Upper lobe of left lung (tissue), 6 donors: ENCODE results near the gene ABR. TPM values are rescaled to one million over a fixed set of nuclear protein-coding genes. Genes with fewer than 3 reads are reported as not detected.

Experiments
- ATAC-seq, 2 donors: fragments of 200-7000 bp; cut with Tn5 transposase; one replicate each; pipeline ENCODE4 v1.9.1; 2022; ENCODE audit warnings: mild to moderate bottlenecking in 2 of 2, moderate library complexity in 2 of 2; ENCODE audit not compliant: low FRiP score in 2 of 2
- DNase-seq, 2 donors: peaks; one replicate each; pipeline ENCODE4 v3.0.0-alpha.2; 2019 to 2020
- H3K27ac ChIP-seq, 4 donors: fragments of 200-600 bp; sonication (generic); one replicate each; pipeline ENCODE4 v1.5.1; 2016 to 2019
- H3K27me3 ChIP-seq, 4 donors: fragments of 200-600 bp; sonication (generic); one replicate each; pipeline ENCODE4 v1.5.1; 2017 to 2019
- H3K36me3 ChIP-seq, 4 donors: fragments of 200-600 bp; sonication (generic); one replicate each; pipeline ENCODE4 v1.5.1; 2016 to 2019
- H3K4me1 ChIP-seq, 4 donors: fragments of 200-600 bp; sonication (generic); one replicate each; pipeline ENCODE4 v1.5.1; 2018 to 2019
- H3K4me3 ChIP-seq, 4 donors: fragments of 200-600 bp; sonication (generic); one replicate each; pipeline ENCODE4 v1.5.1; 2017 to 2019; ENCODE audit warnings: mild to moderate bottlenecking in 2 of 4, moderate library complexity in 1 of 4
- H3K9me3 ChIP-seq, 4 donors: fragments of 200-600 bp; sonication (generic); one replicate each; pipeline ENCODE4 v1.5.1; 2018 to 2019
- CTCF ChIP-seq, 6 experiments: fragments of 450-650 bp in 4 of 6; fragments of 200-600 bp in 2 of 6; sonication (generic) in 2 of 6; IDR thresholded peaks; one replicate each; pipeline ENCODE4 v1.5.1; 2016 to 2019; ENCODE audit warnings: antibody characterized with exemption in 6 of 6
- EP300 ChIP-seq, 4 donors: sonication (generic); formaldehyde crosslinking; IDR thresholded peaks; one replicate each; pipeline ENCODE4 v1.5.1; 2017; ENCODE audit warnings: antibody characterized with exemption in 4 of 4, control low read depth in 2 of 4
- POLR2A ChIP-seq, 4 donors: fragments of 450-650 bp; IDR thresholded peaks; one replicate each; pipeline ENCODE4 v1.5.1; 2016 to 2017; ENCODE audit warnings: antibody characterized with exemption in 4 of 4, mild to moderate bottlenecking in 2 of 4
- POLR2AphosphoS5 ChIP-seq, 2 donors: sonication (generic); formaldehyde crosslinking; IDR thresholded peaks; one replicate each; pipeline ENCODE4 v1.5.1; 2017; ENCODE audit warnings: antibody characterized with exemption in 2 of 2
- WGBS, 2 donors: methylation state at CpG; one replicate each; pipeline ENCODE4 v1.1.5; 2017 to 2018; 5-methylcytosine and 5-hydroxymethylcytosine counted together
- total RNA-seq, 6 donors: library from RNA; depleted of rRNA in 4 of 6; stranded (reverse); fragments of >200 nt in 4 of 6; gene quantifications; one replicate each; pipeline versions ENCODE4 v1.1.0 to v1.2.1, GENCODE V29; 2016 to 2021
- donor health status: DM: no; HTN: no; CAD: no; lungs with moderate emphysema.
- donor health status: DM: no; HTN: yes; CAD: no; lungs with severe emphysema.

The ABR gene
- total RNA-seq, 6 donors from 2014 or later = 117 to 645 (median 206) TPM

GRCh38 chr17:1221209-1221608, 41.4 kb upstream of the ABR start:
- Histone ChIP-seq H3K9me3 (no peaks in the 10 kb centered on the region), H3K36me3 (no peaks in the 10 kb centered on the region), H3K4me1 (peaks cover 0 to under 1% (median 0%) of the 10 kb centered on the region in 4 donors), H3K27ac (no peak overlapping the region), H3K27me3 (no peaks in the 10 kb centered on the region), H3K4me3 (no peak overlapping the region)
- ATAC-seq = no peak
- WGBS, 2 donors = 92 to 95% methylated on average over 7 of the region's 7 CpGs
- no peak for DNase-seq
- no peak for TF ChIP-seq POLR2AphosphoS5 (IDR thresholded peaks at IDR 0.05)

GRCh38 chr17:1220346-1220745, 40.6 kb upstream of the ABR start:
- ATAC-seq = no peak
- Histone ChIP-seq H3K27me3 (no peaks in the 10 kb centered on the region), H3K27ac (no peak overlapping the region), H3K4me3 (no peak overlapping the region), H3K4me1 (no peaks in the 10 kb centered on the region), H3K36me3 (no peaks in the 10 kb centered on the region), H3K9me3 (no peaks in the 10 kb centered on the region)
- WGBS, 2 donors = 80 to 83% methylated on average over 14 of the region's 14 CpGs
- no peak for TF ChIP-seq EP300 (IDR thresholded peaks at IDR 0.05)
- TF ChIP-seq POLR2AphosphoS5 (IDR thresholded peaks at IDR 0.05) = no peak
- TF ChIP-seq POLR2A (IDR thresholded peaks at IDR 0.05) = no peak
- TF ChIP-seq CTCF (IDR thresholded peaks at IDR 0.05) = no peak
- DNase-seq = no peak

GRCh38 chr17:1217089-1217385, 37.3 kb upstream of the ABR start:
- Histone ChIP-seq H3K27me3 (no peaks in the 10 kb centered on the region), H3K36me3 (no peaks in the 10 kb centered on the region), H3K9me3 (no peaks in the 10 kb centered on the region), H3K4me1 (no peaks in the 10 kb centered on the region), H3K4me3 (no peak overlapping the region), H3K27ac (no peak overlapping the region)
- DNase-seq (peak in 1 of 2 donors; percentile 66), ATAC-seq (no peak)
- TF ChIP-seq POLR2A (IDR thresholded peaks at IDR 0.05) = no peak
- no peak for TF ChIP-seq EP300 (IDR thresholded peaks at IDR 0.05)
- 92 to 93% methylated on average over 12 of the region's 12 CpGs for WGBS, 2 donors

- Histone ChIP-seq H3K27ac (no peak overlapping the region), H3K4me3 (no peak overlapping the region), H3K4me1 (no peaks in the 10 kb centered on the region), H3K36me3 (no peaks in the 10 kb centered on the region), H3K27me3 (no peaks in the 10 kb centered on the region), H3K9me3 (no peaks in the 10 kb centered on the region)
- no peak for TF ChIP-seq CTCF (IDR thresholded peaks at IDR 0.05)
- TF ChIP-seq POLR2AphosphoS5 (IDR thresholded peaks at IDR 0.05) = no peak
- no peak for TF ChIP-seq EP300 (IDR thresholded peaks at IDR 0.05)
- TF ChIP-seq POLR2A (IDR thresholded peaks at IDR 0.05) = no peak
- 82 to 85% methylated on average over 16 to 18 of the region's 19 CpGs for WGBS, 2 donors
- DNase-seq (no peak), ATAC-seq (peak; percentile 12 to 52)
Observed at GRCh38 chr17:1216217-1217088, 36.7 kb upstream of the ABR start.

- 52 to 62% methylated on average over 4 of the region's 4 CpGs for WGBS, 2 donors
- H3K27ac ChIP-seq = no peak overlapping the region
Observed at GRCh38 chr17:1212946-1213345, 33.2 kb upstream of the ABR start.

More at GRCh38 chr17:1212946-1213345, 33.2 kb upstream of the ABR start:
- Histone ChIP-seq H3K9me3 (no peaks in the 10 kb centered on the region), H3K36me3 (no peaks in the 10 kb centered on the region), H3K27me3 (no peaks in the 10 kb centered on the region), H3K4me1 (peaks cover 0 to 5% (median 2%) of the 10 kb centered on the region in 4 donors), H3K4me3 (no peak overlapping the region)
- ATAC-seq (no peak), DNase-seq (no peak)
- TF ChIP-seq POLR2AphosphoS5 (IDR thresholded peaks at IDR 0.05) (no peak), CTCF (IDR thresholded peaks at IDR 0.05) (no peak), EP300 (IDR thresholded peaks at IDR 0.05) (no peak), POLR2A (IDR thresholded peaks at IDR 0.05) (no peak)
